HG03439 (cell line): ENCODE data around the gene KRT79.

ENCODE experiments used
- ATAC-seq: cut with Tn5 transposase; IDR thresholded peaks from one replicate; pipeline ENCODE4 v1.9.1; 2021; ENCODE audit warnings: mild to moderate bottlenecking, moderate library complexity; ENCODE audit not compliant: unreplicated experiment

Gene KRT79

DNA sequence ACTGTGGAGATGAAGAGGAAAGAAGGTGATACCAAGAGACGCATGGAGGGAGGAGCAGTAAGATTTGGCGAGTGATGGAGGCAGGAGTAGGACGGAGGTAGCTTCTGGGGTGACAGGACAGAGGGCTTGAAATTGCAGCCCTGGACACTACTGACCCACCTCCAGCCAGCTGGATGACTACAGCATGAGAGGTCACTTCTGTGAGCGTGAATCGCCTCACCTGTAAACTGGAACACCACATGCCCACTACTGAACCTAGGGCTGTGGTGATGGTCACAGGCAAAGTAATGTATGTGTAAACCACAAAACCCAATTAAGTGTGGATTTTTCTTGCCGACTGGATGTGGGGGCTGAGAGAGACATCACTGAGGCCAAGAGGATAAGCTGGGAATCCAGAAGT lies 13.6 kb downstream of the KRT79 start:
- ATAC-seq: no peak

DNA sequence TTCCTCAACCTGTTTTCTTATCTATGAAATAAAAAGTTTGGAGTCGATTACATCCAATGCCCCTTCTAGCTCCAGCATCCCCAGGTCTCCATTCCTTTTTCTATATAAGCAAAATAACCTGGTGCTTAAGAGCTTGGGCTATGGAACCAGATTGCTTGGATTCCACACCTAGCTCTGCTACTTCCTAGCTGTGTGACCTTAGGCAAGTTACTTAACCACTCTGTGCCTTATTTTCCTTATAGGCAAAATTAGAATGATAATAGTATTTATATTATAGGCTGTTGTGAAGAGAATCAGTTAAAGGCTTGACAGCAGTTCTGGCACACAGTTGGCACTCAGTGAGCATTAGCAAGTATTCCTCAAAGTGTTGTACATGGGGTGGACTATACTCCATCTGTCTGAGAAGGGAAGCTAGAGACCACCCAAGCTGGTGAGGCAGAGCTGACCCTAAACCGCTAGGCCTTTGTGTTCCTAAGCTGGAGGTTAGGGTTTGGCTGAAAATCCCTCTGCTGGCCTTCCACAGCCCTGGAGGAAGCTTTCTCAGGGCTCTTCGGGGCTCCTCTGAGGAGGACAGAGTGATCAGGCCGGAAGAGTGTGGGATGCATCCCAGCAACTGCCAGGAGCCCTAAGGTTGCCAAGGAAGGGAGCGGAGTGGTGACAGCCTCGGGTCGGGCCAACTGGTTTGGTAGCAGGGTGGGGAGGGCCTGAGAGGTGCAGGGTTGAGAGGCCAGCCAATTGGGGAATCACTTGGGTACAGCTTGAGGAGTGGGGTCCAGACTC lies 14.2 kb downstream of the KRT79 start:
- no peak for ATAC-seq

DNA sequence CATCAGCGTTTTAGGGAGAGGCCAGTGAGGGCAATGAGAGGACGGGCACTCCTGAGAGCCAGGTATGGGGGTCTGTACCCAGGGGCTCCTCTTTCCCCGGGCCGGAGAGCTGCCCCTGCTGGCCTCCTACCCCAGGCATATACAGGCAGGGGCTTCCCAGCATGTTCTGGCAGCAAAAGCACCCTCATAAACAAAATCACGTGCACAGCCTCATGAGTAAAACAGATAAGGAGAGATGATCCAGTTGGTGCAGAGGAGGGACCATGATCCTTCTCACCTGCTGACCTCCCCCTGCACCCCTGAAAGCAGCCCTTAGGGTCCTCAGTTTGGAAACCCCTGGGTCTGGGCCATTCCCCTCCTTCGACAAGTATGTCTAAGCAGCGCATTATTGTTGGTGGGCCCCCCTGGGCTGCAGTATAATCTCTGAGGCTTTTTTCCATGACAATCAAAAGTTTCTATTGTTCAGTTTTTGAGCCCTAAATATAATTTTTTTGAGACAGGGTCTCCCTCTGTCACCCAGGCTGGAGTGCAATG lies 15.2 kb downstream of the KRT79 start:
- ATAC-seq: no peak

DNA sequence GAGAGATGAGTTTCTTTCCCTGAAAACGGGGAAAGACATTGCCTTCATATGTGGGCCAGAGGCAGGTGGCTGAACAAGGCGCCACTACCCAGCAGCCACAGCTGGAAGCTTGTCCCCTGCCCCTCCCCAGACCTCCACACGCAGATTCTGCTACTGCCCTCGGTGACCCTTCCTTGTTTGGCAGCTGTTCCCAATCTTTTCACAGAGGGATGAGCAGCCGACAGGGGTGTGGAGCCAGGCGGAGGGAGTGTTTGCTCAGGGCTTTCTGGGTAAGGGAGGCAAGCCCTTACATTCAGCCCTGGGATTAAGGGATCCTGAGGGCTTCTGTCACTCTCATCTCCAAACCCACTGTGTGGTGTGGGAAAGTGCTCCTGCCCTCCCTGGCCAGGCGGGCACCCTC lies 15.7 kb downstream of the KRT79 start:
- ATAC-seq: no peak

DNA sequence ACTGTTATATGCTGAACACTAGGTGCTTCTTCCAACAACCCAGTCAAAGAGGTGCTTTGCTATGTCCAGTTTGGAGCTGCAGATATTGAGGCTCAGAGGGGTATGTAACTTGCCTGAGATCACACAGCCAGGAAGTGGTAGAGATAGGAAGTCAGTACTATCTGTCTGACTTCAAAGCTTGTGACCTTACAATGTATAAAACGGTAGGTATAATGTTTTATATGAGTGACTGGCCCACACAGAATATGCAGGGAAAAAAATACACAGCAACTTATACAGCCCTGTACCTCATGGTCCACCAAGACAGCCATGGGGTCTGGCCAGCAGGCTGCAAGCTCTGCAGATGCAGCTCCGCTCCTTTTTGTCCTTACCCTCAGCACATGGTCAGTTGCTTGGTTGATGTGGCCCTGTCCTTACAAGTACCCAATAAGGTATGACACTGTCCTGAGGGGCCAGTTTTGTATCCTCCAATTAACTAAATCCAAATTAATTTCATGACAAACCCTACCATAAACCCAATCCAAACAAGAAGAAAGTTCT lies 16.3 kb downstream of the KRT79 start:
- no peak for ATAC-seq

DNA sequence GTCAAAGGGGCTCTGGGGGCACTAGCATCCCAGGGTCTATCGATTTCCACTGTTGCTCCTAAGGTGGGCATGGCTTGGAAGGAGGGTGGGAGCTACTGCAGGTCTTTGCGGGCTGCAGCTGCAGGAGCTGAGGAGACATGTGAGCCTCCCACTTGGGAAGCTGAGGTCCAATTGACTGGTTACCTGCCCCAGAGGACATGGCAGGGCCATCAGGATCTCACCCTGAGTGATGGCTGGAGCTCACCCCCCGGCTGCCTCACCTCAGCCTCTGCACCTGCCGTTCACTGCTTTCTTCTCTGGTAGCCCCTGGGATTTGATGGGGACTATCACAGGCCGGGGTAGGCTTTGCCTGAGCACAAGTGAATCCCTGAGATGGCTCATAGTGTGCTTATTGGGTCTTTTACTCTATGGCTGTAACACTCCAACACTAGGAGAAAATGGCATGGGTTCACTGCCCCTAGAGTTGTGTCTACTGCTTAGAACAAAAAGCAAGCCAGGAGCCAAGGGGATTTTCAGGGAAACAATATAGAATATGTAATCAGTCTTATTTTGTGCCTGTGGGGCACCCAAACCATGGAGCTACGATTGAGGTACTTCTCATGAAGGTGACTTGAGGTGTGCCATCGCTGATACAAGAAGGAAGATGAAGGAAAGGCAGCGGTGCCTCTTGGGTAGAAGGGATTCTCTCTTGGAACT lies 17.0 kb downstream of the KRT79 start:
- ATAC-seq: no peak

DNA sequence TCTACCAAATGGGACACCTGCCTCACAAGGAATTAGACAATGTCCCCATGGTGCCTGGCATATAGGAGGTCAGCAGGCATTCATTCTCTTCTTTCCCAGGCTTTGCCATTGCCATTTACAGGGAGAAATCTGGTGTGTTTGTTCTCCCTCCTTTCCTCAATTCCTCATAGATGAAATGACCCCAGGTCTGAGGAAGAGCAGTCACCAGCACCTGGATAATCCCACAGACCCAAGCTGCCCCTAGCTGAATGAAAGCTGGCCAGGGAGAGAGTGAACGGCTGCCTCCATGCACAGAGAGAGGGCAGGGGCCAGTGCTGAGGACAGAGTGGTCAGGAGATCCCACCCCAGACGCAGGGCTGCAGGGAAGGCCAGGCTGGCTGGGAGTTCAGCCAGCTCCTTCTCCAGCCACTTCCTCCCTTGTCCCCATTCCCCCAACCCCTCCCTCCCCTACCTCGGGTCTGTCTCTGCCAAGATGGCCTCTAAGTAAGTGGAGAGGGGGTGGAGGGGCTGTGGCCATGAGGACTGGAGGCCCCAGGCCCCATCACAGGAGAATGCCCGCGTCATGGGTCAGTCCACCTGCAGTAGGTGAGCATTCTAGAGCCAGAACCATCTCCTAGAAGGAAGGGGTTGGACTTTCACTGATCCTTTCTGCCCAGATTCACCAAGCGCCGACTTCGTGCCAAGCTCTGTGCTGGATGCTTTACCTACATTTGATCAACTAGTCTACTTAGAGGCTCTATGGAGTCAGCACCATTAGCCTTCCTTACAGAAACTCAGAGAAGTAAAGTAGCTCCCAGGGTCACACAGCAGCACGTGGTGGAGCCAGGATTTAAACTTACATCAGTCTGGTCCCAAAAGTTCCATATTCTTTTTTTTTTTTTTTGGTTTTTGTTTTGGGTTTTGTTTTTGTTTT lies 18.2 kb downstream of the KRT79 start:
- no peak for ATAC-seq

DNA sequence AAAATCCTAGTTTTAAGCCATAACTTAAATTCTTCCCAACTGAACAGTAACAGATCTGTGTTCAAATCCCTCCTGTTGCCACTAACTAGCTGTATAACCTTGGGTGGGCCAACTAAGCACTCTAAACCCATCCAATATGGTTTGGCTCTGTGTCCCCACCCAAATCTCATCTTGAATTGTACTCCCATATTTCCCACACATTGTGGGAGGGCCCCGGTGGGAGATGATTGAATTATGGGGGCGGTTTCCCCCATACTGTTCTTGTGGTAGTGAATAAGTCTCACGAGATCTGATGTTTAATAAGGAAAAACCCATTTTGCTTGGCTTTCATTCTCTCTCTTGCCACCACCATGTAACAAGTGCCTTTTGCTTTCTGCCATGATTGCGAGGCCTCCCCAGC lies 18.9 kb downstream of the KRT79 start:
- ATAC-seq: no peak

DNA sequence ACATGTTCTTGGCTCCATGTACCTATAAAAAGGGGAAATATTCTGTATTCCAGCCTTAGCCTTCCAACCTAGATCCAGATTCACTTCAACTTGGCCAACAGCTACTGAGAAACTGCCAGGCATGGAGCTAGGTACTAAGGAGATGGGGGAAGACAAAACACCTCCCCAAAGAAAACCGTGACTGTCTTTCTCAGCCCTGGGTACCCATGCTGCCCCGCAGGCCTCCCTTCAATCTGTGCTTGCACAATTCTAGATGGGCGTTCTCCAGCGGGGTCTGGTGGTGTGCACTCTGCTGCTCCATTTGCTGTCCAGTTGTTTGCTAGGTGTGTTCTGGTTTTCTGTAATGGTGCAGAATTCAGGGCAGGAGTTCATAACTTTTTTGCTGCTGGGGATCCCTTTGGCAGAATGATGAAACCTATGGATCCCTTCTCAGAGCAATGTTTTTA lies 19.4 kb downstream of the KRT79 start:
- no peak for ATAC-seq

DNA sequence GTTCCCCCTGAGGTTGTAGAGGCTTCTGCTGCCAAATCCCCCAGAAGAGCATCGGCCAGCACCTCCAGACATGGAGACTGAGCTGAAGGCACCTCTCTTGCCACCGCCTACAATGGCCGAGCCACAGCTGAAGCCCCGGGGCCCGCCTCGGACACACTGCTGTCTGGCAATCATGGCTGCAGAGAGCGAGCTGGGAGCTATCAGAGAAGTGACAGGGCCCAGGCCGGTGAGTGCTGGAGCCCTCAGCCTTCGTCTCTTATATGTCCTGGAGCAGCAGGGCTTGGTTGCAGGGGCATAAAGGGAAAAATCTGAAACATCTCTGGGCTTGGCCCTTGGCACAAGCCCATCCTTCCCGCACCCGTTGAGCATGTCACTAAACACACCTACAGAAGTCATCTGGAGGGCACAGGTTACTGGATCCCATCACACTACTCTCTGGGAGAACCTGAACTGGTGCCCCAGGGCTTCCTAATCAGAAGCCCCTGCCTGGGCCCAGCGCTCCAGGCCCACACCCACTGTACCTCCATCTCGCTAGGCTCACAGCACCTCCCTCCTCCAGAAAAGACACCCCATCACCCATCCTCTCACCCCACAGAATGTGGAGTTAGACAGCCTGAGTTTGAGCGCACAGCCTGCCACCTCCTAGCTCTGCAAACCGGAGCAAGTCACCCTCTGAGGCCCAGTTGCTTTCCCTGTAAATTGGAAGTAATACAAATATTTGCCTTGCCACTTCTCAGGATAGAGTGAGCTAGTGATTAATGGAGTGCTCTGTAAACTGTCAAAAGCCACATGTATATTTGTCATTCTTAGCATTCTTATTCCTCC lies 20.0 kb downstream of the KRT79 start, which contains the start of gene KRT4:
Gene KRT4 (minus strand): TSS at position 232 of the 825 bp plus-strand sequence. CDS start 58 bp downstream, at position 174.
- no peak for ATAC-seq

DNA sequence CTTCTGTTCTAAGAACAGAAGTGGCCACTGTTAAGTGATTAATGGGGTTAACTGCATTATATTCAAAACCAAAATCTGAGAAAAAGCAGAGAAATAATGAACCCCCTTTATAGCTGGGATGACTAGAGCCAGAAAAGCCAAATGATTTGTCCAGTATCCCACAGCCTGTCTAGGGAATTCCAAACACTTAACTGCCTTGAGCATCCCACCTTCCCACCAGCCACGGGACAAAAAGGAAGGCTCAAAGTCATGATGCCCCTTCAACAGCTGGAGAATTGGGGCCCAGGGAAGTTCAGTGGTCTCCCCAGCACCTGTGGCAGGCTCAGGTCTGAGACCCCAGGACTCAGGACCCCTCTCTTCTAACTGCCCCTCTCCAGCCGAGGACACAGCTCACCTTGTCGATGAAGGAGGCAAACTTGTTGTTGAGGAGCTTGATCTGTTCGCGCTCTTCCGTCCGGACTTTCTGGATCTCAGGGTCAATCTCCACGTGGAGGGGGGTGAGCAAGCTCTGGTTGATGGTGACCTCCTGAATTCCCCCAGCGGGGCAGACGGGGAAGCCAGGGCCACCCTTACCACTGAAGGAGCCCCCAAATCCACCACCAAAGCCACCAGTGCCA lies 20.8 kb downstream of the KRT79 start:
- ATAC-seq: no peak

DNA sequence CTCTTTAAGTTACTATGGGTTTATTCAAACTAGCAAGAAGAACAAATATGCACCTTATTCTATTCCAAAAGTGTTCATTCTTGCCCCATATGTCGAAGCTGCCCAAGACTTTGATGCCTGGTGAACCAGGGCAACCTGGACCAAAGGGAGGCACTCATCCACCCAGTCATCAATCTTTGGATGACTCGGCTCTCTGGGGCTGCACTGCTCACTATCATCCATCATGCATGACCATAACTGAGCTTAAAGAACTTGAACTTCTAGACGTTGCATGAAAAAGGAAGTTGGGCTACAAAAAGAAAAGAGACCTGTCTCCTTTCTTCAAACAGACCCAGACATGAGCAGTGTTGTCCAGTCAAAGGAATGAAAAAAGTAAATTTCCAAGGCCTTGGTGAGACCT lies 21.4 kb downstream of the KRT79 start:
- ATAC-seq: no peak

DNA sequence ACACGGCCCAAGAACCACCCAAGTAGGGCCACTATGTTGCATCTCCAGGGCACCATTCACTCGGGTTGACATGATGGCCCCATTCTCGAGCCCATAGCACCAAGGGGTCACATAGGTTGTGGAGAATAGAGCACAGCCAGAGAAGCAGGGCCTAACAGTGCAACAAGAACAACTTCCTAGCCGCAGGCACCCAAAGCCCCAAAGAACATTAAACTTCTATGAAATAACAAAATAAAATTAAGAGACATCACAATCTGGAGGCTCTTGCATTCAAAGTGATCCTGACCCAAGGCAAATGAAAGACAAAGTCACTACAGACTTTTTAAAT lies 22.1 kb downstream of the KRT79 start:
- ATAC-seq: no peak

DNA sequence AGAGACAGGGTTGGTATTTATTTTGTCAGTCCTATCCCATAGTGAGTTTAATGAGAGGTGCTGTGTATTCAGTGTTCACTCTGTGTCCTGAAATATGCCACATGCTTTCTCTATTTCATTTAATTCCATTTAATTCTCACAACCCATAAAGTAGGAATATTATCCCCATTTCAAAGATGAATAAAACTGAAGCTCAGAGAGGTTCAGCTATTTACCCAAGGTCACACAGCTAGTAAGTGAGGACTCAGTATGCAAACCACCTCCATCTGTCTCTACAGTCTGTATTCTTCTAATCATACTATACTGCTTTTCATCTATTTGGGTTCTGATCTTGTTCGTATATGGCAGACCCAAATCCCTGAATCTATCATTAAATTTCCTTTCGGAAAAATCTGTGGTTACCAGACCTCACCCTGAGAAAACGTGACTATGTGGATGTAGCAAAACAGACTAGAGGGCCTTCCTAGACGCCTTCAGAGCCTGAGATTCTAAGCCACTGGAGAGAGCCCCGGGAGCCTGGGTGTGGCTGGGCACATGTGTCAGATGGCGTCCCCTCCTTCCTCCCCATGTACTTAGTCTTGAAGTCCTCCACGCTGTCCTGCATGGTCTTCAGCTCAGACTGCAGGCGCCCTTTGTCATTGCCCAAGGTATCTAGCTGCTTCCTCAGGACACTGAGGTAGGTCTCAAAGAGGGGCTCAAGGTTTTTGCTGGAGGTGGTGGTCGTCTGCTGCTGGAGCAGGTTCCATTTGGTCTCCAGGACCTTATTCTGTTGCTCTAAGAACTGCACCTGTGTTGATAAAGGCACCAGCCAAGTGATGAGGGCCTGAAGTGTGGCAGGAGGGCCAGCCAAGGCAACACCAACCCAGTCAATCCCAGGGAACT lies 22.7 kb downstream of the KRT79 start:
- no peak for ATAC-seq

DNA sequence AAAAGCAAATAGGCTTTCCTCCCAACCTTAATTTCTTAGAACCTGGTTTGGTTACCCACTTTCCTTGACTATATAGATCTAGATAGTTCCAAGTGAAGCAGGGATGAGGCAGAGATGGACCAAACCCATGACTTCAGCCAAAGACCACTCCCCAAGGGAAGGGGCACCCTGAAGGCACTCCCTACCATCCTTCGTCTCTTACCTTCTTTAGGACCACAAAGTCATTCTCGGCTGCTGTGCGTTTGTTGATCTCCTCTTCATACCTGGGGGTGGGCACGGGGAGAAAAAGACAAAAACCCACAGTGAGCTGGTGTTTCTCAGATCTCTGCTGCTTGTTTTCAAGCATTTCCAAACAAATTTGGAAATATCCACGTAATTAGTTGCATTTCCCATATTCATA lies 23.6 kb downstream of the KRT79 start:
- ATAC-seq: no peak

DNA sequence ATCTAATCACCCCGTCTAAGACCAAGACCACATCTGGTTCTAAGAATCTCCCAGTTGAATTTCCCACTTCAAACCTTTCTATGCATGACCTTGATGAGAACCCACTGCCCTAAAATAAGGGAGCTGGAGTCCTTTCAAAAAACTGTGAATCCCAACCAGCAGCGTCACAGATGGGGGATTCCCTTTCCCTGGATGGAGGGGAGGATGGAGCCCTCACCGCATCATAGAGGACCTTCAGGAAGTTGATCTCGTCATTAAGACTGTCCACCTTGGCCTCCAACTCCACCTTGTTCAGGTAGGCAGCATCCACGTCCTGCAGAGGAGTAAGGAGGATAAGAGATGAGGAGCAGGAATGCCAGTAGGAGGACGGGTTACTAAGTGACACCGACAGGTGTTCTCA lies 24.9 kb downstream of the KRT79 start:
- ATAC-seq: no peak

DNA sequence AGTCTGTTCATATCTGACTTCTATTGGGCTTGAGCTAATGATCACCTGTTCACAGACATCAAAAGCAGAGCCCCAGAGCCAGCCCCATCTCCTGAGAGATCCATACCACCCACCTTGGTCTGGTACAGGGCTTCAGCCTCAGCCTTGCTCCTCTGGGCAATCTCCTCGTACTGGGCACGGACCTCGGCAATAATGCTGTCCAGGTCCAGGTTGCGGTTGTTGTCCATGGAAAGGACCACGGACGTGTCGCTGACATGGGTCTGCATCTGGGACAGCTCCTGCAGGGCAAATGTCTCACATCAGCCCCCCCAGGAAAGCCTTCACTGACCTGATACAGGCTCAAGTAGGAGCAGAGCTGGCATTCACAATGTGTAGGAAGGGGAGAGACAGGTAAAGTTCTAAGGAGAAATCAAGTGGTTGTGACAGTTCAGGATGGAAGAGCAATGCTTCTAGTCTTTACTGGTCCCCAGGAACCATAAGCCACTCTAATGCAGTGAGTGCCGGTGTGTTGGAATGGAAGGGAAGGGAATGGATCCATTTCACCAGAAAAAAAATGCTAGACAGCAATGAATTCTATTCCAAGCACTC lies 25.4 kb downstream of the KRT79 start:
- no peak for ATAC-seq
